HEK293 (cell line): ENCODE results near the gene UBE2D2.

Experiments
- CTCF ChIA-PET: fragments of 350-600 bp; formaldehyde crosslinking; extraction: SDS; loops from one replicate; lab custom pipeline; 2021; ENCODE audit warnings: antibody characterized with exemption; lab: Yijun Ruan, JAX
- POLR2A ChIA-PET: fragments of 300-600 bp; formaldehyde crosslinking; extraction: SDS; loops from one replicate; lab custom pipeline; 2020; ENCODE audit warnings: antibody characterized with exemption, inconsistent platforms; lab: Yijun Ruan, JAX
- H3K27ac ChIP-seq: fragments of 200-500 bp; sonication (Bioruptor generic); 2 replicates; pipeline ENCODE4 v1.5.1; 2014; ENCODE audit warnings: low read depth, low read length, control low read depth, inconsistent platforms; ENCODE audit errors: extremely low read depth
- H3K36me3 ChIP-seq, 2 experiments: fragments of 200-500 bp in 1 of 2; sonication (Bioruptor generic) in 1 of 2; 1 replicate in 1 of 2; 2 replicates in 1 of 2; pipeline ENCODE4 v1.5.1; 2014 to 2017; ENCODE audit warnings: inconsistent platforms in 2 of 2, low read length in 2 of 2; ENCODE audit not compliant: control insufficient read depth in 2 of 2, insufficient read depth in 1 of 2
- H3K4me1 ChIP-seq: fragments of 200-500 bp; sonication (Bioruptor generic); 2 replicates; pipeline ENCODE4 v1.5.1; 2014; ENCODE audit warnings: mild to moderate bottlenecking, low read length, inconsistent platforms; ENCODE audit not compliant: control insufficient read depth, insufficient read depth
- H3K4me3 ChIP-seq: 2 replicates; pipeline ENCODE4 v1.5.1; 2011; ENCODE audit warnings: low read depth, mild to moderate bottlenecking, control low read depth, low read length, moderate library complexity
- H3K9me3 ChIP-seq: fragments of 200-500 bp; sonication (Bioruptor generic); 2 replicates; pipeline ENCODE4 v1.5.1; 2014; ENCODE audit warnings: low read depth, low read length, inconsistent platforms; ENCODE audit not compliant: control insufficient read depth, insufficient read depth
- EGR2 ChIP-seq: fragments of 450-650 bp; formaldehyde crosslinking; IDR thresholded peaks from 2 replicates; pipeline ENCODE4 v1.5.1; 2016; ENCODE audit warnings: low read depth, missing biosample characterization, missing genetic modification characterization
- FEZF1 ChIP-seq: fragments of 450-650 bp; formaldehyde crosslinking; IDR thresholded peaks from 2 replicates; pipeline ENCODE4 v1.5.1; 2016; ENCODE audit warnings: missing biosample characterization, missing genetic modification characterization
- HOXC10 ChIP-seq: sonication (generic); formaldehyde crosslinking; IDR thresholded peaks from 2 replicates; pipeline ENCODE4 v1.8.1; 2023; ENCODE audit warnings: mild to moderate bottlenecking, missing genetic modification reagents
- KLF8 ChIP-seq: fragments of 450-650 bp; formaldehyde crosslinking; IDR thresholded peaks from 2 replicates; pipeline ENCODE4 v1.5.1; 2016; ENCODE audit warnings: missing biosample characterization, missing genetic modification characterization
- KLF9 ChIP-seq: fragments of 450-650 bp; formaldehyde crosslinking; IDR thresholded peaks from 2 replicates; pipeline ENCODE4 v1.5.1; 2016; ENCODE audit warnings: missing biosample characterization, missing genetic modification characterization, low read depth
- MYNN ChIP-seq: fragments of 450-650 bp; formaldehyde crosslinking; IDR thresholded peaks from 2 replicates; pipeline ENCODE4 v1.5.1; 2016; ENCODE audit warnings: missing biosample characterization, missing genetic modification characterization, borderline replicate concordance
- PATZ1 ChIP-seq: fragments of 450-650 bp; formaldehyde crosslinking; IDR thresholded peaks from 2 replicates; pipeline ENCODE4 v1.5.1; 2016; ENCODE audit warnings: missing biosample characterization, missing genetic modification characterization
- PRDM4 ChIP-seq: fragments of 450-650 bp; formaldehyde crosslinking; IDR thresholded peaks from 2 replicates; pipeline ENCODE4 v1.5.1; 2017; ENCODE audit warnings: missing biosample characterization, missing genetic modification characterization
- ZBTB8A ChIP-seq: fragments of 450-650 bp; formaldehyde crosslinking; IDR thresholded peaks from 2 replicates; pipeline ENCODE4 v1.5.1; 2016; ENCODE audit warnings: missing biosample characterization, missing genetic modification characterization
- ZIC2 ChIP-seq: fragments of 450-650 bp; formaldehyde crosslinking; IDR thresholded peaks from 2 replicates; pipeline ENCODE4 v1.5.1; 2016; ENCODE audit warnings: missing biosample characterization, missing genetic modification characterization
- ZNF133 ChIP-seq: fragments of 450-650 bp; formaldehyde crosslinking; IDR thresholded peaks from 2 replicates; pipeline ENCODE4 v1.5.1; 2016; ENCODE audit warnings: missing biosample characterization, missing genetic modification characterization
- ZNF175 ChIP-seq: fragments of 450-650 bp; formaldehyde crosslinking; IDR thresholded peaks from 2 replicates; pipeline ENCODE4 v1.5.1; 2016; ENCODE audit warnings: missing biosample characterization, missing genetic modification characterization
- ZNF24 ChIP-seq: fragments of 450-650 bp; formaldehyde crosslinking; IDR thresholded peaks from 2 replicates; pipeline ENCODE4 v1.5.1; 2016; ENCODE audit warnings: missing biosample characterization, missing genetic modification characterization
- ZNF362 ChIP-seq: fragments of 450-650 bp; formaldehyde crosslinking; IDR thresholded peaks from 2 replicates; pipeline ENCODE4 v1.5.1; 2016; ENCODE audit warnings: missing biosample characterization, missing genetic modification characterization
- ZNF518A ChIP-seq: fragments of 450-650 bp; formaldehyde crosslinking; conservative IDR thresholded peaks from 2 replicates; pipeline ENCODE4 v1.5.1; 2016; ENCODE audit warnings: low read depth, missing biosample characterization, missing genetic modification characterization
- ZNF530 ChIP-seq: fragments of 450-650 bp; formaldehyde crosslinking; IDR thresholded peaks from 2 replicates; pipeline ENCODE4 v1.5.1; 2016; ENCODE audit warnings: low read depth, missing biosample characterization, missing genetic modification characterization
- ZNF596 ChIP-seq: fragments of 450-650 bp; IDR thresholded peaks from 2 replicates; pipeline ENCODE4 v1.5.0; 2018; ENCODE audit warnings: missing biosample characterization, mild to moderate bottlenecking, missing genetic modification characterization, moderate library complexity
- ZNF626 ChIP-seq: fragments of 450-650 bp; sonication (Bioruptor Pico); formaldehyde crosslinking; IDR thresholded peaks from 2 replicates; pipeline ENCODE4 v1.5.1; 2018; ENCODE audit warnings: missing biosample characterization, missing genetic modification characterization, inconsistent platforms
- ZSCAN30 ChIP-seq: fragments of 450-650 bp; IDR thresholded peaks from 2 replicates; pipeline ENCODE4 v1.5.1; 2018; ENCODE audit warnings: missing biosample characterization, mild to moderate bottlenecking, missing genetic modification characterization, moderate library complexity

The UBE2D2 gene

GRCh38 chr5:139638090-139638735 lies 77.1 kb downstream of the UBE2D2 start:
- Histone ChIP-seq H3K9me3 (no peaks in the 10 kb centered on the region), H3K27ac (no peak overlapping the region), H3K36me3 (peaks cover 0 to 5% of the 10 kb centered on the region in 2 experiments; a peak in 1 of 3 replicates), H3K4me1 (peaks cover 2% of the 10 kb centered on the region; the same call in 1 of the 2 replicates), H3K4me3 (no peak overlapping the region)
- TF ChIP-seq KLF9 (tag by site-specific recombination) (peak; percentile 45; the same call in 1 of the 2 replicates), PRDM4 (tag by site-specific recombination) (peak; percentile 48; the same call in 1 of the 2 replicates), ZSCAN30 (tag by site-specific recombination) (no peak), ZIC2 (tag by site-specific recombination) (peak; percentile 27), PATZ1 (tag by site-specific recombination) (0 out of 2 replicates have a peak, but pooled peaks have one; percentile 5), FEZF1 (tag by site-specific recombination) (no peak), ZNF518A (no peak), MYNN (tag by site-specific recombination) (no peak), ZBTB8A (tag by site-specific recombination) (peak; percentile 28; the same call in 1 of the 2 replicates), ZNF596 (no peak)
- POLR2A ChIA-PET = interaction anchor here (1.2 to 7.2 kb wide), 3 partner anchors 10 to 109 kb away, joined by 3 to 96 read pairs (median 4); partner anchors contain the start of gene CXXC5
- CTCF ChIA-PET = interaction anchor here (0.6 to 14.2 kb wide), 12 partner anchors 8 to 504 kb away, joined by 3 to 269 read pairs (median 4); partner anchors contain the start of gene CXXC5

- Histone ChIP-seq H3K4me1 (peaks cover 2% of the 10 kb centered on the region; the same call in 1 of the 2 replicates), H3K27ac (no peak overlapping the region), H3K9me3 (no peaks in the 10 kb centered on the region), H3K36me3 (no peaks in the 10 kb centered on the region), H3K4me3 (no peak overlapping the region)
- POLR2A ChIA-PET = interaction anchor here (1.2 to 7.2 kb wide), 3 partner anchors 10 to 108 kb away, joined by 3 to 96 read pairs (median 4); partner anchors contain the start of gene CXXC5
- CTCF ChIA-PET = interaction anchor here (0.8 to 14.2 kb wide), 8 partner anchors 9 to 148 kb away, joined by 3 to 269 read pairs (median 4); partner anchors contain the start of gene CXXC5
- no peak for TF ChIP-seq ZNF24 (tag by site-specific recombination)
- TF ChIP-seq HOXC10 (CRISPR knock-in tag) = no peak
- TF ChIP-seq ZNF530 = no peak
- TF ChIP-seq ZSCAN30 (tag by site-specific recombination) = no peak
- TF ChIP-seq ZNF133 (tag by site-specific recombination) = no peak
- no peak for TF ChIP-seq KLF9 (tag by site-specific recombination)
- no peak for TF ChIP-seq ZNF626 (tag by site-specific recombination)
- peak; percentile 42; the same call in 1 of the 2 replicates for TF ChIP-seq EGR2 (tag by site-specific recombination)
- TF ChIP-seq ZNF175 (tag by site-specific recombination) = no peak
- TF ChIP-seq ZNF362 (tag by site-specific recombination) = no peak
- TF ChIP-seq KLF8 (tag by site-specific recombination) = no peak
- peak; percentile 15; the same call in 1 of the 2 replicates for TF ChIP-seq ZBTB8A (tag by site-specific recombination)
Observed at GRCh38 chr5:139638736-139639618, 77.8 kb downstream of the UBE2D2 start.
